Activated naive CD8-positive, alpha-beta T cell (primary cell): ENCODE measurements around the gene PLEKHA6.

Experiments
- H3K27ac Mint-ChIP-seq: one replicate; pipeline ENCODE4 v1.8.0; 2021; ENCODE audit warnings: mixed read lengths
- H3K27me3 Mint-ChIP-seq: one replicate; pipeline ENCODE4 v1.8.0; 2021; ENCODE audit warnings: mixed read lengths
- H3K36me3 Mint-ChIP-seq: one replicate; pipeline ENCODE4 v1.8.0; 2021; ENCODE audit warnings: mixed read lengths
- H3K4me1 Mint-ChIP-seq: one replicate; pipeline ENCODE4 v1.8.0; 2021; ENCODE audit warnings: low read depth, mixed read lengths
- H3K4me3 Mint-ChIP-seq: one replicate; pipeline ENCODE4 v1.8.0; 2021; ENCODE audit warnings: mild to moderate bottlenecking, mixed read lengths
- H3K9me3 Mint-ChIP-seq: one replicate; pipeline ENCODE4 v1.8.0; 2021; ENCODE audit warnings: low read depth, mixed read lengths

PLEKHA6 gene

DNA sequence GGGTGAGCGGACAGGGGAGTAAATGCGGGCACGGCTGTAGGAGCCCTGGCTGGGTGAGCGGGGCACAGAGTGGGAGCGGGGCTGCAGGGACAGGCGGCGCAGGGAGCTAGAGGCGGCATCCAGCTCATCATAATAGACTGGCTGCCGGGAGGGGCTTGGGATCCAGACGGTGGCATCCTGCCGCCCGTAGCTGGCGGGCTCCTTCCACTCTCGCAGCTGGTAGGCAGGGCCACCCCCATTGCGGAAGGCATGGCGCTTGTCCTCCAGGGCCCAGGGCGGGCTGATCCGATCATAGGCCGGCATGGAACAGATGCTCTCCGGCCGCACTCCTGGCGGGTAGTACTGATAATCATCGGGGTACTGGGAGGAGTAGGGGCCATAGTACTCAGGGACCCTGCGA lies 102.3 kb downstream of the PLEKHA6 start:
- Mint-ChIP-seq H3K36me3 (no peaks in the 10 kb centered on the region), H3K9me3 (no peaks in the 10 kb centered on the region), H3K27me3 (no peaks in the 10 kb centered on the region), H3K4me3 (no peak overlapping the region), H3K27ac (no peak overlapping the region), H3K4me1 (no peaks in the 10 kb centered on the region)

DNA sequence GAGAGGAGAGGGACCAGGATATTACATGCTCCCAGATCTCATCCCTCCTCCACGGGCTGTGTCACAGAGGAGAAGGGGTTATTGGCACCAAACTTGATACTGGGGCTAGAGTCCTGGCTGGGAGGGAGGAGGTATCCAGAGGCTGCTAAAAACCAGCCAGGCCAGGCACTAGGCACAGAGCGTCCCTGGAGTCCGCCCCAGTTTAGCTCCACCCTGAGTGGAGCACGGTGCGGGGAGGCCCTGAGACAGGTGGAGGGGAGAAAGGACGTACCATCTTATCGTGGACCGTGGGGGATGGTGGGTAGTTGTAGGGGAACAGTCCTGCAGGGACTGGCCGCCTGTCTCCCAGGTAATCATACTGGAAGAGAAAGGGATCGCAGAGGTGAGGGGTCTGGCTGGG lies 103.2 kb downstream of the PLEKHA6 start:
- no peaks in the 10 kb centered on the region for H3K4me1 Mint-ChIP-seq
- H3K4me3 Mint-ChIP-seq = no peak overlapping the region
- no peaks in the 10 kb centered on the region for H3K9me3 Mint-ChIP-seq
- H3K36me3 Mint-ChIP-seq = no peaks in the 10 kb centered on the region
- H3K27ac Mint-ChIP-seq = no peak overlapping the region
- H3K27me3 Mint-ChIP-seq = no peaks in the 10 kb centered on the region

DNA sequence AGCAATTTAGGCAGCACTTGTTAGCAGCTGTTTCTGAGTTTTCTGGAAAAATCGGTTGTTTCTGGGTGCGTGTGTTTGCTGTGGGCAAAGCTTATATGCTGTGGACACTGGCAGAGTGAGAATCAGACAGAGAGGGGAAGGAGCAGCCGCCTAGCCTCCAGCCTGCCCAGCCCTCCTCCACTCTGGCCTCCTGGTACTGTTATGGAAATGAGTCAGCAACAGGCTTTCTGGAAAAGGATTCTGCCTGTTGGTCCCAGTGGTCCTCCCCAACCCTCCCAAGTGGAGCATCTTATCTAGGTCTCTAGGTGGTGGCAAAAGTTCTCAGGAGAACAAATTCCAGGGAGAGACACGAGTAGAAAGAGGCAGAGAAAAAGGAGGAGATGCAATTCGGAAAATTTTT lies 103.8 kb downstream of the PLEKHA6 start:
- Mint-ChIP-seq H3K27ac (no peak overlapping the region), H3K4me3 (no peak overlapping the region), H3K4me1 (no peaks in the 10 kb centered on the region), H3K36me3 (no peaks in the 10 kb centered on the region), H3K27me3 (no peaks in the 10 kb centered on the region), H3K9me3 (no peaks in the 10 kb centered on the region)

DNA sequence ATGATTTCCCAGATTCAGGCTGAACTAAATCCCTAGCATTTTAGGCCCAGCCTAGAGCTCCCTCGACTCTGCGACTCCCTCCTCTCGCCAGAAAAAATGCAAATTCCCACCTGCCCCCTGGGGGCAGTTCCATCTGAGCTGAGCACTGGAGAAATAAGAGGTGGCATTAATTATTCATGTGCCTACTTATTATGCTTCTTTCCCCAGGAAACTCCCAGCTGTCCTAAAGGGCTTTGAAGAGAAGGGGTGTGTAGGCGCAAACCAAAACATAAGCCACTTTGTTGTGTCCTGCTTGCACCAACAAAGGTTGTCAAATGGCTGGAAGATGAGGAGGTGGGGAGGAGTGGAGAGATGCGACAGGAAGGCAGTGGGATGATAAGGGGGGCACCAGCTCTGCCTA lies 104.5 kb downstream of the PLEKHA6 start:
- no peak overlapping the region for H3K27ac Mint-ChIP-seq

DNA sequence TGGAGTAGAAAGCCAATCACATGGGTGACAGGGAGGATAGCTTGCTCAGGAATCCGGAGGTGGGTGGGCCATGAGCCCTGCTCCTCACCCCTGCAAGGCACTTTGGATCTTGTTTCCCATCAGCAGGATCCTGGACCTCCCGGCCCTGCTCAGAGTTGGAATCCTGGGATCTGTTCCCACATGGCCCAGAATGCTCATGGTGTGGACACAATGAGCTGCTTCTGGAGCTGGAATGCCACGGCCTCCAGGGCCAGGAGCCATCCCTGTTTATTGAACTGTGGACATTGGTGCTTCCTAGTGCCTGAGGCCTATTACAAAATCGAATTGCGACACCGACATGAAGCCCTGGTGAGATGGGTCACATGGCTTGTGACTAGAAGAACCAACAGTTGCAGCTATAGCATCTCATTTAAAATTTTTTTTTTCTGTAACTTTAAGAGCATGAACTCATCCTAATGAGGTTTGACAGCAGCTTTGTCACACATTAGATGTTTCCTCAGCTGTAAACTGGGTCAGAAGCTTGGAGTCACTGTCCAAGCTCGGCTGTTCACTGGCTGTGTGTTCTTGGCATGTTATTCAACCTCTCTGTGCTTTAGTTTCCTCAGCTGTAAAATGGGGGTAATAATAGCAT lies 105.6 kb downstream of the PLEKHA6 start:
- Mint-ChIP-seq H3K4me3 (no peak overlapping the region), H3K4me1 (no peaks in the 10 kb centered on the region), H3K27me3 (no peaks in the 10 kb centered on the region), H3K36me3 (no peaks in the 10 kb centered on the region), H3K27ac (no peak overlapping the region), H3K9me3 (no peaks in the 10 kb centered on the region)

More for the DNA sequence above, 104.5 kb downstream of the PLEKHA6 start:
- Mint-ChIP-seq H3K4me3 (no peak overlapping the region), H3K27me3 (no peaks in the 10 kb centered on the region), H3K4me1 (no peaks in the 10 kb centered on the region), H3K36me3 (no peaks in the 10 kb centered on the region), H3K9me3 (no peaks in the 10 kb centered on the region)

DNA sequence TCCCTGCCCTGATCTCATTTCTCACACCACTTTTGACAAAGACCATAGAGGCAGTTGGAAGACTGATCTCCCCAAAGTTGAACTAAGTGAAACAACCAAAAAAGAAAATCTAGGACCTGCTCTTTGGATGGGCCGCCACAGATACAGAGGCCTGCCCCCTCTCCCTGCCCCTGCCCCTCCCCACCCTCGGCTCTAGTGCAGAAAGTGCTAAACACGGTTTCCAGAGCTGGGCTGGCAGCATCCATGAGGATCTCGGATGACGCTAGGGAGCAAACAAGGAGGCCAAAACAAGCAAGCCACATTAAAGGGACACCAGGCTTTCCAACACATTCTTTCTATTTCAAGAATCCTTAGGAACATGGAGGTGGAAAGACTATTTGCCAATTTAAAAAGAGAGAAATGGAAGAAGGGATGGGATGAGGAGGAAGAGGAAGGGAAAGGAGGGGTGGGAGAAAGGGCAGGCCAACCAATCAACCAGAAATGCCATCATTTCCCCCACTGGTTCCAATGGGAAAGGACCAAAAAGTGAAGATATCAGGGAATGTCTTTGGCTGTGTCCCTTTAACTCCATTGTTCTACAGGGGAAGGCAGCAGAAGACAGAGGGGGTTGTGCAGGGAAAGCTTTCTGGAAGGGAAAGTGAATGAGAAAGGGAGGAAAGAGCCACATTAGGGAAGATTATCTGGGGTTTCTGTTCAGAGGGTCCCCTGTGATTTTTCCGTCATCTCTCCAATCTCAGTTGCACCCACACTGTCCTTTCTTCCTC lies 107.6 kb downstream of the PLEKHA6 start:
- H3K27ac Mint-ChIP-seq = no peak overlapping the region

DNA sequence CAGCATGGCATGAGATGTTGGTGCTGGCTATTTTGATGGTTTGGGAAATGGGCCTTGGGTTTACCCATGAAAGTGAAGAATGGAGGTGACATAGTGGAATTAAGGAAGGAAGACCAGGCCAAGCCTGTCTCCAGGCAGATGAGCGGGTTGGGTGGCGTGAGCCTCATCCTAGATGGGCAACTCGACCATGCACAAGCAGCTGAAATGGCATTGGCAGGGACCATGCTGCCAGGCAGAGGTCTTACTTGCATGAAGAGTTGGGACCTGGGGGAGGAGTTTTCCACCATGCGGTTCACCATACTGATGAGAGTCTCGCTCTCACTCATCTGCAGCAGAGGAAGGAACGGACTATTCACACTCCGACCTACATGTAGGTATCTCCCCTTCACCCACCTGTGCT lies 108.4 kb downstream of the PLEKHA6 start:
- Mint-ChIP-seq H3K9me3 (no peaks in the 10 kb centered on the region), H3K4me3 (no peak overlapping the region), H3K27ac (no peak overlapping the region), H3K4me1 (no peaks in the 10 kb centered on the region), H3K36me3 (no peaks in the 10 kb centered on the region), H3K27me3 (no peaks in the 10 kb centered on the region)

More for the DNA sequence above, 107.6 kb downstream of the PLEKHA6 start:
- no peaks in the 10 kb centered on the region for H3K27me3 Mint-ChIP-seq
- no peaks in the 10 kb centered on the region for H3K9me3 Mint-ChIP-seq
- no peaks in the 10 kb centered on the region for H3K4me1 Mint-ChIP-seq
- H3K36me3 Mint-ChIP-seq = no peaks in the 10 kb centered on the region
- no peak overlapping the region for H3K4me3 Mint-ChIP-seq

DNA sequence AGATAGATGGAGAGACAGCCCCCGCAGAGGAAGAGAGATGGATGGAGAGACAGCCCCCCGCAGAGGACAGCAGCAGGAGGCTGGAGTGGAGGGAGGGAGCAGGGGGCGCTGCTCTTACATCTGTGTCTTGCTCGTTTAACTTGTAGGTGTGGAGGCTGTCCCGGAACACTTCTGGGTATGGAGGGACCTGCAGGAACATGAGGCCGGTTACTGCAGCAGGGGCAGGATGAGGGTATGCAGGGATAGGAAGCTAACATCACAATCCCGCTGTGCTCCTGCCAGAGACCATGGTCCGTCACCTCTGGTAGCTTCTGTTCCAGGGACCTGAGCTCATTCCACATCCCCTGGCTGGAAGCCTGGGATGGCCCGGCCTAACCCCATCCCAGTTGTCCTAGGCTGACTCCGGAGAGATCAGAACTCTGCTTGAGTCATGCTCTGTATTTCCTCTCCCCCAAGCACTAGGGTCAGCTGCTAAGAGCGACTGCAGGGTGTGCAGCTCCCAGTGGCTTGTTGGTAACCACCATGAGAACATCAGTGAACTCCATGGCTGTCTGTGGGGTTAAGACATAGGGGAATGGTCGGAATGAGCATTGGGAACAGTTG lies 109.2 kb downstream of the PLEKHA6 start:
- Mint-ChIP-seq H3K4me1 (no peaks in the 10 kb centered on the region), H3K9me3 (no peaks in the 10 kb centered on the region), H3K27ac (no peak overlapping the region), H3K4me3 (no peak overlapping the region), H3K27me3 (no peaks in the 10 kb centered on the region), H3K36me3 (no peaks in the 10 kb centered on the region)

DNA sequence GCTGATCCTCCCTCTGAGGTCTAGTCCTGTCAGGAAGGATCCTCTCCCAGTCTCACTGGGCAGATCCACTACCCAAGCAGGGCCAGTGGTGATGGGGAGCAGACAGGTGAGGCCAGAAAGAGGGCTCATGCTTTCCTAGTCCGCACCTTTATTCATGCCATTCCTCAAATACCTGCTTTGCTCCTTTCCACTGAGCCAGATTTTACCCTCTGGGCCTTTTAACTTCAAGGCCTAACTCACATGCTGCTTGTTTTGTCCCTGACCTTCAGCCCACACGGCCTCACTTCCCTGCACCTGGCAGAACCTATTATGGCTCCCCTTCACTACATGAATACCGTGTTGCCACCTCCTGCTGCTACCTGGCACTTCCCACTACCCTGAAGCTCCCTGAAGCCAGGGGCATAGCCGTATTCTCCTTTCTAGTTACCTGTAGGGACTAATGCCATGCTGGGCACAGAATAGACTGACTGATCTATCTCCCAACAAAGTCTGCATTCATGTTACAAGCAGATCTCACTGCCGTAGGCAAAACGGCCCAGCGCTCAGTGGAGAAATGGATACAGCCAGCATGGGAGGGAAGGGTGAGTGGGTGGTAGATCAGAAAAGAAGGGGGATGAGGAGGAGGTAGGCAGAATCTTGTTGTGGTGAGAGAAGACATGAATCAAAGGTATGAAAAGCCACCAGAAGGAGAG lies 109.8 kb downstream of the PLEKHA6 start:
- H3K36me3 Mint-ChIP-seq = no peaks in the 10 kb centered on the region
- no peaks in the 10 kb centered on the region for H3K4me1 Mint-ChIP-seq
- no peaks in the 10 kb centered on the region for H3K9me3 Mint-ChIP-seq
- no peaks in the 10 kb centered on the region for H3K27me3 Mint-ChIP-seq
- H3K4me3 Mint-ChIP-seq = no peak overlapping the region
- no peak overlapping the region for H3K27ac Mint-ChIP-seq

DNA sequence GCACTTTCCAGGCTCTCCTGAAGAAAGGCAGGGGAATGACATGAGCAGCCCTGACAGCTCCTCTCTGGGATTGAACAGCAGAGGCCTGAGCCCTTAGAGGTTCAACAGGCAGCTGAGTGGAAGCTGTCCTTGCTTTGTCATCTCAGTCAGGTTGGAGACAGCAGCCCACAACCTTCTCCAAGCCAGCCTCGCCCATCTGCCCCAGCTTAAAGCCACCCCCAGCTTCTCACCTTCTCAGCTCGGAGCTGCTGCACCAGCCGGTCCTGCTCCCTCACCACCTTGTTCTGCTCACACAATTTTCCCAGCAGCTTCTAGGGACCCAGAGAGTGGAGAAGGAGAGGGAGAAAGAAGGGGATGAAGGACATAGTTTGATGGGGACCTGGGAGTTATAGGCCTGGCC lies 110.8 kb downstream of the PLEKHA6 start:
- H3K27me3 Mint-ChIP-seq = no peaks in the 10 kb centered on the region
- H3K9me3 Mint-ChIP-seq = no peaks in the 10 kb centered on the region
- H3K4me3 Mint-ChIP-seq = no peak overlapping the region
- no peaks in the 10 kb centered on the region for H3K36me3 Mint-ChIP-seq
- H3K27ac Mint-ChIP-seq = no peak overlapping the region
- H3K4me1 Mint-ChIP-seq = no peaks in the 10 kb centered on the region

DNA sequence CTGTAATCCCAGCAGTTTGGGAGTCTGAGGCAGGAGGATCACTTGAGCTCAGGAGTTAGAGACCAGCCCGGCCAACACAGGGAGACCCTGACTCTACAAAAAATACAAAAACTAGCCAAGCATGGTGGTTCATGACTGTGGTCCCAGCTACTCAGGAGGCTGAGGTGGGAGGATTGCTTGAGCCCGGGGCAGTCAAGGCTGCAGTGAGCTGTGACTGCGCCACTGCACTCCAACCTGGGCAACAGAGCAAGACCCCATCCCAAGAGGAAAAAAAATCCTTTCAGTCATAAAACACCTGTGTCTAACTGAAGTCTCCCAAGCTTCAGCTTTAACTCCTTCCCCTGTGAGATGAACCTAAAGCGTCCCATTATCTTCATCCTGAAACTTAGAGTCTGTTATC lies 112.9 kb downstream of the PLEKHA6 start:
- Mint-ChIP-seq H3K9me3 (no peaks in the 10 kb centered on the region), H3K27me3 (no peaks in the 10 kb centered on the region), H3K4me3 (no peak overlapping the region)

DNA sequence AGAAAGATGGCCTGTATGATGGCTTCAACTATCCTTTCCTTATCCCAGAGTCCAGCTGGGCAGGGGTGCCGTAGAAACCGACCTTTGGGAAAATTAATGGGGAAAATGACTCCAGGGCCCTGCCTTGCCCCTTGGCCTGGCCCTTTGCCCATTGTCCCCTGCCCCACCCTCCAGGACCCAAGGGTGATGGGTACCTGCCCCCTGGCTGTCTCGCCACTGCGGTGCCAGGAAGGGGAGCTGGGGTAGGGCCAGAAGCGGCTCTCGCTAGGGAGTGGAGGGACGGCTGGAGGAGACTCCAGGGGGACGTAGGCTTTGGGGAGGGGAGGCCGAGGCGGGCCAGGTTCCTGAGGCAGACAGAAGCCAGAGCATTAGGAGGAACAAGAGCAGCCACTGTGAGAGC lies 116.8 kb downstream of the PLEKHA6 start:
- H3K9me3 Mint-ChIP-seq = no peaks in the 10 kb centered on the region
- no peaks in the 10 kb centered on the region for H3K27me3 Mint-ChIP-seq
- H3K27ac Mint-ChIP-seq = no peak overlapping the region
- no peak overlapping the region for H3K4me3 Mint-ChIP-seq
- H3K4me1 Mint-ChIP-seq = no peaks in the 10 kb centered on the region
- H3K36me3 Mint-ChIP-seq = no peaks in the 10 kb centered on the region

More for the DNA sequence above, 112.9 kb downstream of the PLEKHA6 start:
- H3K36me3 Mint-ChIP-seq = no peaks in the 10 kb centered on the region
- H3K27ac Mint-ChIP-seq = no peak overlapping the region
- H3K4me1 Mint-ChIP-seq = no peaks in the 10 kb centered on the region

DNA sequence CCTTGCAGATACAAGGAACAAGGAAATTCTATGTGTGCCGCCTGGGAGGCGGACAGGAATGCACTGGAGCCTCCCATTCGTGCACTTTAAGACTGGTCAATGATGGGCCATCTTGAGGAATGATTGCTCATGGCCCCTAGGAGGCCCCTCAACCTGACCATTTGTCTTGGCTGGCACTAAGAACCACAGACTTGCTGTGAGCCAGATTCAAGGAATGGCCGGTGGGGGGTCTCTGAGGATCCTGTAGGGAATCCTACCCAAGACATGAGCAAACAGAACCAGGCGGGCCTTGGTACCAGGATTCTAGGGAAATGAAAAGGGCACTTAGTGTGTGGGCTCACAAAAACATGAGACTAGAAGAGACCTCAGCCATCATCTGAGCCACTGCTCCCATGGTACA lies 117.8 kb downstream of the PLEKHA6 start:
- Mint-ChIP-seq H3K9me3 (no peaks in the 10 kb centered on the region), H3K27me3 (no peaks in the 10 kb centered on the region), H3K36me3 (no peaks in the 10 kb centered on the region), H3K4me3 (no peak overlapping the region), H3K4me1 (no peaks in the 10 kb centered on the region), H3K27ac (no peak overlapping the region)

DNA sequence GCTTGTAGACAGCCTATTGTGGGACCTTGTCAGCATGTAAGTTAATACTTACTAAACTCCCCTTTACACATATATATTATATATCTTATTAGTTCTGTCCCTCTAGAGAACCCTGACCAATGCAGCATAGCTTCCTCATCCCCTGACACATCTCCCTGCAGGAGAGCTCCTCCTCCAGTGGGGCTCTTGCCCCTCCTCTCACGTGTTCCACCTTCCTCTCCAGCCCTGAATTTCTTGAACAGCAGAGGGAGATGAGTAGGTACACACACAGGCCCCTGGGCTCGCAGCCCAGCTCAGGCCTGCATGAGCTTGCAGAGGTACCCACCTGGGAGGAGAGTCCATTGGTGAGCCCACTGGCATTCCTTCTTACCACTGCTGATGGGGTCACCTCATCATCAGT lies 118.7 kb downstream of the PLEKHA6 start:
- no peaks in the 10 kb centered on the region for H3K9me3 Mint-ChIP-seq
- H3K27me3 Mint-ChIP-seq = no peaks in the 10 kb centered on the region
- H3K36me3 Mint-ChIP-seq = no peaks in the 10 kb centered on the region
- H3K4me3 Mint-ChIP-seq = no peak overlapping the region
- no peak overlapping the region for H3K27ac Mint-ChIP-seq
- H3K4me1 Mint-ChIP-seq = no peaks in the 10 kb centered on the region

DNA sequence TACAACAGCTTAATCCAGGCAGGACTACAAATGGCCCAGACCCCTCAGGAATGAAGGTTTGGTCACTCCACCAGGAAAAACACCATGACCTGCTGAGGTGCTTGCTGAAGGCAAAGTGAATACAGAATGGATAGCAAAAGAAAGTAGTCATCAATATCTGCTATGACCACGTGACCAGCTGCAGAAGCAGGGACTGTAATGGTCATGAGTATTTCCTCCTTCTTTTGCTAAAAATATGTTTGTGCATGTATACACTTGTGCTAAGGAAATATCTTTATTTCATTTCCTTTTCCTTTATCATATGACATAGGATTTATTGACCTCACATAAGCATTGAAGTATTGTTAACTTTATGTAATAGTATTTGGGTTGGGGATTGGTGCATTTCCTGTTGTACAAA lies 119.5 kb downstream of the PLEKHA6 start:
- no peak overlapping the region for H3K4me3 Mint-ChIP-seq
- no peak overlapping the region for H3K27ac Mint-ChIP-seq
- no peaks in the 10 kb centered on the region for H3K9me3 Mint-ChIP-seq
- no peaks in the 10 kb centered on the region for H3K4me1 Mint-ChIP-seq
- no peaks in the 10 kb centered on the region for H3K36me3 Mint-ChIP-seq
- H3K27me3 Mint-ChIP-seq = no peaks in the 10 kb centered on the region
